Breast epithelium (tissue), 3 donors: ENCODE data around the gene TARDBP.

Experiments
- CTCF ChIP-seq, 3 donors: fragments of 450-650 bp; IDR thresholded peaks; one replicate each; pipeline ENCODE4 v1.5.1; 2016 to 2017; ENCODE audit warnings: antibody characterized with exemption in 3 of 3, mild to moderate bottlenecking in 3 of 3, moderate library complexity in 3 of 3
- POLR2A ChIP-seq: fragments of 450-650 bp; IDR thresholded peaks from one replicate; pipeline ENCODE4 v1.6.1; 2016; ENCODE audit warnings: antibody characterized with exemption, mild to moderate bottlenecking, moderate library complexity
- POLR2AphosphoS5 ChIP-seq, 3 donors: sonication (generic); formaldehyde crosslinking; IDR thresholded peaks; one replicate each; pipeline ENCODE4 v1.6.1; 2017; ENCODE audit warnings: antibody characterized with exemption in 3 of 3

DNA sequence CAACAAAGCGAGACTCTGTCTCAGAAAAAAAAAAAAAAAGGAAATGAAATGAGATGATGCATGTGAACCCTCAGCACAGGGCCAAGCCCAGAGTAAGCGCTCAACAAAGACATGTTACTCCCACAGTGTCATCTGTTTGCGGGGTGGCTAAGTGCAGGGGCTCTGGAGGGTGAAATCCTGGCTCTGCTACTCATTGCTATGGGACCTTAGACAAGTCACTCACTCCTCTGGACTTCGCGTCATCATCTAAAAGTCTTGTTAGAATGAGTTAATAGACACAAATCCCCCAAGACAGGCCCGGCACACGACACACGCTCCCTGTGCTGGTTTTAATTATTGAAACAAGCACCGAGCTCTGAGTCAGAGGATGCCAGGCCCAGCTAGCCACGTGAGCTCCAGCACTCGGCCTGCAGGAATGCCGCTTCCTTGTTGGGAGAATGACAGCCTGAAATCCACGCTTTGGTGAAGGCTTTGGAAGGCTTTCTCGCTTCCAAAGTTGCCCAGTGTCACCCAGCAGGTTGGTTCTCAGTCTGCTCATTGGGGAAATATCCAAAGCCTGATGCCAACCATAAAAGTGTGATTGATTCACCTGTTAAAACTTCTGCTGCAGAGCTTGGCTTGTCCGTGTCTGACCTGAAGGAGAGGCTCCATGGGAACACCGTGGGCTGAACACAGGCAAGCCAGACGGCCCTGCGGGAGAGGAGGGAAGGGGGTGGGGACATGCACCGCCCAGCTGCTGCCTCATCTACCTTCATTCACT, 36.7 kb upstream of the TARDBP start:
- TF ChIP-seq POLR2A (no peak), CTCF (IDR thresholded peaks at IDR 0.05) (no peak), POLR2AphosphoS5 (IDR thresholded peaks at IDR 0.05) (peak in 1 of 3 donors; percentile 19)
